GM12892 (cell line): ENCODE measurements around the gene MACROD2.

Source experiments
- POLR2A ChIP-seq: IDR thresholded peaks from 2 replicates; pipeline ENCODE4 v1.6.1; 2011; ENCODE audit warnings: low read depth, low read length, control low read depth
- POLR2AphosphoS5 ChIP-seq: IDR thresholded peaks from 2 replicates; pipeline ENCODE4 v1.6.1; 2011; ENCODE audit warnings: low read depth, low read length, control low read depth
- TAF1 ChIP-seq: IDR thresholded peaks from 2 replicates; pipeline ENCODE4 v1.6.1; 2011; ENCODE audit warnings: low read depth, mild to moderate bottlenecking, control low read depth, low read length, borderline replicate concordance

DNA sequence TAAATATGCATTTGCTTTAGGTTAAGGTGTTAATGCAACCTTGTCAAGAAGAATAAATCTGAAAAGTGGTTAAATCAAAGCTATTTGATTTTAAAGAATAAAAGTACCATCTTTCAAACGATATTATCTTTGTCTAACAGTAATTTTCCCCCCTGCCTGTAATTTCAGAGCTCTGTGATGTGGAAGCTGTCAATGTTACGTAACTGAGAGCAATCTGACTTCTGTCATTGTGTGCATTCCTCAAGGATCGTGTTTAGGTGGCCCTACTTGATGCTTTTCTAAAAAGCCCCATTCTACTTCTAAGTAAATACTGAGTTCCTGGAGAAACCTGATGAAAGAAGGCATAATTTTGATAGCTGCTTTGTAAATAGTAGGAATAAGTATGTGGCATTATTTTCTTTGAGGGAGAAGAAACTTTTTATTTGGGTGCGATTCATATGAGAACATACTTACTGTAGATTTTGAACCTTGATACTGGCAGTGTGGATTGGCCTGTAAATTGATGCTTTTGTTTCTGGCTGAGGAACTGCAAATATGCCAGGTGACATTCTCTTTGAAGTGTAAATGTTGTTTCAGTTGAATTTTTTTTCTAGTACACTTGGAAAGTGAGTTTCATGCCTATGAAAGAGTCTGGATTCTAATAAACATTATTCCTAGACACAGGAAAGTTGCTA lies 871.7 kb downstream of the MACROD2 start:
- TF ChIP-seq POLR2A (no peak), POLR2AphosphoS5 (no peak), TAF1 (no peak)
